Measurements from ENCODE around the gene SIGLEC15. TPM values are rescaled to one million over a fixed set of nuclear protein-coding genes. Genes with fewer than 3 reads are reported as not detected.
"Not testable (repeated sequence)": the region's sequence is repeated elsewhere in the genome, so short reads cannot be mapped to it uniquely, and the experiment has no call there.

Gene SIGLEC15
- total and polyA plus RNA-seq, 2 donors: 0.42 to 1.1 TPM

GRCh38 chr18:45787346-45787745 is 38.1 kb upstream of the SIGLEC15 start:
- DNase-seq (ENCODE audit: low read depth in 6 of 9, low spot score in 9 of 9): no peak
- 96% methylated on average over 1 of the region's 1 CpG for WGBS
- H3K27me3 ChIP-seq (ENCODE audit: control insufficient read depth in 2 of 2, insufficient read depth in 1 of 2, low read length in 1 of 2): no peaks in the 10 kb centered on the region
- H3K4me1 ChIP-seq (ENCODE audit: control insufficient read depth in 2 of 2, insufficient read depth in 2 of 2, low read length in 2 of 2): peaks cover 0 to 2% of the 10 kb centered on the region in 2 donors
- H3K36me3 ChIP-seq (ENCODE audit: control insufficient read depth in 2 of 2, insufficient read depth in 2 of 2, low read length in 1 of 2): no peaks in the 10 kb centered on the region
- H3K4me3 ChIP-seq (ENCODE audit: low read length in 2 of 2): no peak overlapping the region
- H3K9me3 ChIP-seq (ENCODE audit: control insufficient read depth in 2 of 2, insufficient read depth in 1 of 2, low read length in 1 of 2): no peaks in the 10 kb centered on the region
- H3K27ac ChIP-seq (ENCODE audit: low read depth in 1 of 2, low read length in 1 of 2): no peak overlapping the region

- DNase-seq (ENCODE audit: low read depth in 6 of 9, low spot score in 9 of 9): no peak
- no peaks in the 10 kb centered on the region for H3K36me3 ChIP-seq (ENCODE audit: control insufficient read depth in 2 of 2, insufficient read depth in 2 of 2, low read length in 1 of 2)
- no peaks in the 10 kb centered on the region for H3K9me3 ChIP-seq (ENCODE audit: control insufficient read depth in 2 of 2, insufficient read depth in 1 of 2, low read length in 1 of 2)
- no peaks in the 10 kb centered on the region for H3K27me3 ChIP-seq (ENCODE audit: control insufficient read depth in 2 of 2, insufficient read depth in 1 of 2, low read length in 1 of 2)
- over 99% methylated on average over 3 of the region's 3 CpGs for WGBS
- peaks cover 0 to 2% of the 10 kb centered on the region in 2 donors for H3K4me1 ChIP-seq (ENCODE audit: control insufficient read depth in 2 of 2, insufficient read depth in 2 of 2, low read length in 2 of 2)
- H3K4me3 ChIP-seq (ENCODE audit: low read length in 2 of 2): no peak overlapping the region
- H3K27ac ChIP-seq (ENCODE audit: low read depth in 1 of 2, low read length in 1 of 2): no peak overlapping the region
These were observed 36.6 kb upstream of the SIGLEC15 start for GRCh38 chr18:45788861-45789260.

GRCh38 chr18:45792506-45793263 is 32.8 kb upstream of the SIGLEC15 start:
- WGBS: 92% methylated on average over 5 of the region's 5 CpGs
- no peak overlapping the region for H3K27ac ChIP-seq (ENCODE audit: low read depth in 1 of 2, low read length in 1 of 2)
- no peaks in the 10 kb centered on the region for H3K36me3 ChIP-seq (ENCODE audit: control insufficient read depth in 2 of 2, insufficient read depth in 2 of 2, low read length in 1 of 2)
- no peaks in the 10 kb centered on the region for H3K9me3 ChIP-seq (ENCODE audit: control insufficient read depth in 2 of 2, insufficient read depth in 1 of 2, low read length in 1 of 2)
- H3K27me3 ChIP-seq (ENCODE audit: control insufficient read depth in 2 of 2, insufficient read depth in 1 of 2, low read length in 1 of 2): no peaks in the 10 kb centered on the region
- no peak overlapping the region for H3K4me3 ChIP-seq (ENCODE audit: low read length in 2 of 2)
- no peak for DNase-seq (ENCODE audit: low read depth in 6 of 9, low spot score in 9 of 9)
- no peaks in the 10 kb centered on the region for H3K4me1 ChIP-seq (ENCODE audit: control insufficient read depth in 2 of 2, insufficient read depth in 2 of 2, low read length in 2 of 2)

- no peak for DNase-seq (ENCODE audit: low read depth in 6 of 9, low spot score in 9 of 9)
- H3K27ac ChIP-seq (ENCODE audit: low read depth in 1 of 2, low read length in 1 of 2): no peak overlapping the region
- H3K4me3 ChIP-seq (ENCODE audit: low read length in 2 of 2): no peak overlapping the region
- WGBS: 68% methylated on average over 4 of the region's 4 CpGs
- H3K9me3 ChIP-seq (ENCODE audit: control insufficient read depth in 2 of 2, insufficient read depth in 1 of 2, low read length in 1 of 2): no peaks in the 10 kb centered on the region
- no peaks in the 10 kb centered on the region for H3K4me1 ChIP-seq (ENCODE audit: control insufficient read depth in 2 of 2, insufficient read depth in 2 of 2, low read length in 2 of 2)
- H3K27me3 ChIP-seq (ENCODE audit: control insufficient read depth in 2 of 2, insufficient read depth in 1 of 2, low read length in 1 of 2): no peaks in the 10 kb centered on the region
- H3K36me3 ChIP-seq (ENCODE audit: control insufficient read depth in 2 of 2, insufficient read depth in 2 of 2, low read length in 1 of 2): no peaks in the 10 kb centered on the region
These were observed 32.1 kb upstream of the SIGLEC15 start for GRCh38 chr18:45793264-45793965.

GRCh38 chr18:45801416-45802004 is 24.0 kb upstream of the SIGLEC15 start:
- Histone ChIP-seq H3K27ac (ENCODE audit: low read depth in 1 of 2, low read length in 1 of 2) (no peak overlapping the region), H3K4me3 (ENCODE audit: low read length in 2 of 2) (no peak overlapping the region), H3K9me3 (ENCODE audit: control insufficient read depth in 2 of 2, insufficient read depth in 1 of 2, low read length in 1 of 2) (peaks cover 0 to 14% of the 10 kb centered on the region in 2 donors), H3K27me3 (ENCODE audit: control insufficient read depth in 2 of 2, insufficient read depth in 1 of 2, low read length in 1 of 2) (no peaks in the 10 kb centered on the region), H3K36me3 (ENCODE audit: control insufficient read depth in 2 of 2, insufficient read depth in 2 of 2, low read length in 1 of 2) (no peaks in the 10 kb centered on the region), H3K4me1 (ENCODE audit: control insufficient read depth in 2 of 2, insufficient read depth in 2 of 2, low read length in 2 of 2) (no peaks in the 10 kb centered on the region)
- DNase-seq (ENCODE audit: low read depth in 6 of 9, low spot score in 9 of 9): no peak
- 97% methylated on average over 1 of the region's 1 CpG for WGBS

- Histone ChIP-seq H3K27ac (ENCODE audit: low read depth in 1 of 2, low read length in 1 of 2) (no peak overlapping the region), H3K4me1 (ENCODE audit: control insufficient read depth in 2 of 2, insufficient read depth in 2 of 2, low read length in 2 of 2) (no peaks in the 10 kb centered on the region)
These were observed 22.5 kb upstream of the SIGLEC15 start for GRCh38 chr18:45802814-45803492.

GRCh38 chr18:45805551-45805950 is 19.9 kb upstream of the SIGLEC15 start:
- H3K27me3 ChIP-seq (ENCODE audit: control insufficient read depth in 2 of 2, insufficient read depth in 1 of 2, low read length in 1 of 2): no peaks in the 10 kb centered on the region
- H3K4me3 ChIP-seq (ENCODE audit: low read length in 2 of 2): no peak overlapping the region
- no peaks in the 10 kb centered on the region for H3K36me3 ChIP-seq (ENCODE audit: control insufficient read depth in 2 of 2, insufficient read depth in 2 of 2, low read length in 1 of 2)
- H3K9me3 ChIP-seq (ENCODE audit: control insufficient read depth in 2 of 2, insufficient read depth in 1 of 2, low read length in 1 of 2): peaks cover 0 to 14% of the 10 kb centered on the region in 2 donors
- no peaks in the 10 kb centered on the region for H3K4me1 ChIP-seq (ENCODE audit: control insufficient read depth in 2 of 2, insufficient read depth in 2 of 2, low read length in 2 of 2)
- DNase-seq (ENCODE audit: low read depth in 6 of 9, low spot score in 9 of 9): no peak
- no peak overlapping the region for H3K27ac ChIP-seq (ENCODE audit: low read depth in 1 of 2, low read length in 1 of 2)

More at GRCh38 chr18:45802814-45803492, 22.5 kb upstream of the SIGLEC15 start:
- peaks cover 0 to 14% of the 10 kb centered on the region in 2 donors for H3K9me3 ChIP-seq (ENCODE audit: control insufficient read depth in 2 of 2, insufficient read depth in 1 of 2, low read length in 1 of 2)
- no peak for DNase-seq (ENCODE audit: low read depth in 6 of 9, low spot score in 9 of 9)
- no peaks in the 10 kb centered on the region for H3K36me3 ChIP-seq (ENCODE audit: control insufficient read depth in 2 of 2, insufficient read depth in 2 of 2, low read length in 1 of 2)
- no peaks in the 10 kb centered on the region for H3K27me3 ChIP-seq (ENCODE audit: control insufficient read depth in 2 of 2, insufficient read depth in 1 of 2, low read length in 1 of 2)
- no peak overlapping the region for H3K4me3 ChIP-seq (ENCODE audit: low read length in 2 of 2)
- WGBS: 93% methylated on average over 2 of the region's 2 CpGs

GRCh38 chr18:45806226-45806625 is 19.2 kb upstream of the SIGLEC15 start:
- DNase-seq (ENCODE audit: low read depth in 6 of 9, low spot score in 9 of 9): no peak
- H3K27ac ChIP-seq (ENCODE audit: low read depth in 1 of 2, low read length in 1 of 2): no peak overlapping the region
- no peaks in the 10 kb centered on the region for H3K36me3 ChIP-seq (ENCODE audit: control insufficient read depth in 2 of 2, insufficient read depth in 2 of 2, low read length in 1 of 2)
- no peaks in the 10 kb centered on the region for H3K4me1 ChIP-seq (ENCODE audit: control insufficient read depth in 2 of 2, insufficient read depth in 2 of 2, low read length in 2 of 2)
- H3K27me3 ChIP-seq (ENCODE audit: control insufficient read depth in 2 of 2, insufficient read depth in 1 of 2, low read length in 1 of 2): no peaks in the 10 kb centered on the region
- H3K4me3 ChIP-seq (ENCODE audit: low read length in 2 of 2): no peak overlapping the region
- 65% methylated on average over 2 of the region's 2 CpGs for WGBS
- H3K9me3 ChIP-seq (ENCODE audit: control insufficient read depth in 2 of 2, insufficient read depth in 1 of 2, low read length in 1 of 2): peaks cover 0 to 14% of the 10 kb centered on the region in 2 donors

GRCh38 chr18:45807144-45807543 is 18.3 kb upstream of the SIGLEC15 start:
- H3K27me3 ChIP-seq (ENCODE audit: control insufficient read depth in 2 of 2, insufficient read depth in 1 of 2, low read length in 1 of 2); H3K4me3 ChIP-seq (ENCODE audit: low read length in 2 of 2); H3K4me1 ChIP-seq (ENCODE audit: control insufficient read depth in 2 of 2, insufficient read depth in 2 of 2, low read length in 2 of 2); H3K36me3 ChIP-seq (ENCODE audit: control insufficient read depth in 2 of 2, insufficient read depth in 2 of 2, low read length in 1 of 2); H3K9me3 ChIP-seq (ENCODE audit: control insufficient read depth in 2 of 2, insufficient read depth in 1 of 2, low read length in 1 of 2); H3K27ac ChIP-seq (ENCODE audit: low read depth in 1 of 2, low read length in 1 of 2): not testable (repeated sequence)
- peak in 1 of 9 donors; percentile 16 for DNase-seq (ENCODE audit: low read depth in 6 of 9, low spot score in 9 of 9)
- 53% methylated on average over 2 of the region's 2 CpGs for WGBS
